ENCODE measurements around the gene NSD2.

GRCh38 chr4:1864076-1865008 lies 6.9 kb upstream of the NSD2 start:
- no peak for TF ChIP-seq ZNF384 (IDR thresholded peaks at IDR 0.05)
- no peak for TF ChIP-seq FOXA1 (IDR thresholded peaks at IDR 0.05)
- TF ChIP-seq TARDBP (IDR thresholded peaks at IDR 0.05), result no peak
- no peak for TF ChIP-seq FOXK2 (IDR thresholded peaks at IDR 0.05)
- no peak for TF ChIP-seq NFRKB (IDR thresholded peaks at IDR 0.05)
- no peak for TF ChIP-seq BHLHE40 (IDR thresholded peaks at IDR 0.05; ENCODE audit: borderline replicate concordance)
- TF ChIP-seq SUZ12 (IDR thresholded peaks at IDR 0.05), result no peak
- no peak for TF ChIP-seq ELF4 (IDR thresholded peaks at IDR 0.05)
- TF ChIP-seq SP1 (IDR thresholded peaks at IDR 0.05), result no peak
- no peak for TF ChIP-seq ARNT (IDR thresholded peaks at IDR 0.05)
- TF ChIP-seq HDGF (IDR thresholded peaks at IDR 0.05; ENCODE audit: borderline replicate concordance), result no peak
- TF ChIP-seq FOXM1 (IDR thresholded peaks at IDR 0.05; ENCODE audit: borderline replicate concordance), result no peak
